Panc1 (cell line): ENCODE measurements around the gene KMO. TPM values are rescaled to one million over a fixed set of nuclear protein-coding genes. Genes with fewer than 3 reads are reported as not detected.

ENCODE experiments used
- ATAC-seq: fragments of 200-7000 bp; cut with Tn5 transposase; 2 replicates; pipeline ENCODE4 v1.9.1; 2020; ENCODE audit warnings: mild to moderate bottlenecking, moderate library complexity
- BruUV-seq: library from RNA; stranded (reverse); fragments of 400-500 nt; replicated peaks from 2 replicates; lab custom pipeline; 2021; lab: Mats Ljungman, UMichigan
- CTCF ChIA-PET: fragments of 300-600 bp; sonication (Branson Sonifier 250); formaldehyde crosslinking; loops from one replicate; lab custom pipeline; 2022; ENCODE audit warnings: antibody characterized with exemption; lab: Charles Lee
- POLR2A ChIA-PET: fragments of 300-600 bp; sonication (Branson Sonifier 250); formaldehyde crosslinking; loops from one replicate; lab custom pipeline; 2022; ENCODE audit warnings: antibody characterized with exemption; lab: Charles Lee
- DNase-seq: peaks from one replicate; pipeline ENCODE4 v3.0.0-alpha.2; 2010; ENCODE audit warnings: low read depth, low spot score
- H3K27ac ChIP-seq: 2 replicates; pipeline ENCODE4 v1.5.1; 2011; ENCODE audit warnings: mild to moderate bottlenecking, low read length, inconsistent platforms
- H3K27me3 ChIP-seq: fragments of 200-500 bp; sonication (Bioruptor generic); 2 replicates; pipeline ENCODE4 v1.6.0; 2014; ENCODE audit warnings: low read length, inconsistent platforms; ENCODE audit not compliant: control insufficient read depth, insufficient read depth
- H3K36me3 ChIP-seq: fragments of 200-500 bp; sonication (Bioruptor generic); 2 replicates; pipeline ENCODE4 v1.5.1; 2014; ENCODE audit warnings: inconsistent platforms, mild to moderate bottlenecking, low read length, moderate library complexity; ENCODE audit not compliant: control insufficient read depth, insufficient read depth
- H3K4me1 ChIP-seq: 2 replicates; pipeline ENCODE4 v1.5.1; 2011; ENCODE audit warnings: inconsistent platforms, mild to moderate bottlenecking, low read length, moderate library complexity; ENCODE audit not compliant: control insufficient read depth, insufficient read depth
- H3K4me3 ChIP-seq, 2 experiments: 2 replicates each; pipeline ENCODE4 v1.5.1; 2011 to 2012; ENCODE audit warnings: low read depth in 2 of 2, low read length in 2 of 2, mild to moderate bottlenecking in 2 of 2, inconsistent platforms in 1 of 2, moderate library complexity in 1 of 2
- H3K9me3 ChIP-seq: fragments of 200-500 bp; sonication (Bioruptor generic); 2 replicates; pipeline ENCODE4 v1.5.1; 2014; ENCODE audit warnings: low read depth, mild to moderate bottlenecking, inconsistent platforms, low read length, moderate library complexity; ENCODE audit not compliant: control insufficient read depth, insufficient read depth
- POLR2AphosphoS5 ChIP-seq: IDR thresholded peaks from 2 replicates; pipeline ENCODE4 v1.6.1; 2012; ENCODE audit warnings: mild to moderate bottlenecking, low read depth, low read length, moderate library complexity
- SIN3A ChIP-seq: IDR thresholded peaks from 2 replicates; pipeline ENCODE4 v1.6.1; 2012; ENCODE audit warnings: low read depth, mild to moderate bottlenecking, low read length, moderate library complexity, borderline replicate concordance; ENCODE audit not compliant: insufficient read depth
- TCF7L2 ChIP-seq: IDR thresholded peaks from 2 replicates; pipeline ENCODE4 v1.6.1; 2011; ENCODE audit warnings: mild to moderate bottlenecking, low read depth, low read length, inconsistent platforms
- in situ Hi-C: cut with HindIII; loops from 2 replicates; pipeline ENCODE4 v1.10.0; 2016; ENCODE audit warnings: low sequenced_read_pairs, low pct_unique_long_range_greater_than_20kb
- intact Hi-C: fragments of 100-400 bp; cut with micrococcal nuclease; formaldehyde crosslinking; loops from one replicate; pipeline ENCODE4 v1.10.0; 2022; ENCODE audit not compliant: unreplicated experiment
- total RNA-seq: library from RNA; stranded (reverse); gene quantifications from one replicate; pipeline ENCODE4 v1.2.1, GENCODE V29; 2021; ENCODE audit not compliant: unreplicated experiment
- TF ChIP-seq, protein P1 (sequence below): fragments of 450-650 bp; IDR thresholded peaks from 2 replicates; pipeline ENCODE4 v1.5.1; 2017; ENCODE audit warnings: mild to moderate bottlenecking
- TF ChIP-seq, protein P2 (sequence below), 2 experiments: IDR thresholded peaks; 2 replicates each; pipeline ENCODE4 v1.6.1; 2011 to 2012; ENCODE audit warnings: low read depth in 2 of 2, control low read depth in 1 of 2, low read length in 1 of 2, mild to moderate bottlenecking in 1 of 2, moderate library complexity in 1 of 2; ENCODE audit not compliant: insufficient read depth in 1 of 2

Gene KMO
- total RNA-seq, 1 experiment from 2014 or later, result 1.8 TPM

DNA sequence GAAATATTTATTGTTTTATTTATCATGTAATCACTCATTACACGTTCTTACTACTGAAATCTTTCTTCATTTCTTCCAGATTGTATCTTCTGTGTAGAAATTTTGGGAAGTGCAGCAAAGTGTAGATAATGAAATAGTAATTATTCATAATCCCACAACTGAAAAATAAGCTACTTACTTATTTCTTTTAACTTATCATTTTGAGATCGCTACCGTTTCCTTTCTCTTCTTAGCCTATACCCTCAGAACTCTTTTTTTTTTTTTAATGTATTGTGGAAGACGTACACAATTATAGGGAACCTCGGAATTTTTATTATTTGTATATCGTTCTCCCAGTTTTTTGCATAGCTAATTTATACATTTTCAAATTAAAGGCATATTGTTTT lies 12.1 kb upstream of the KMO start:
- in situ Hi-C loops (loop anchor here (10.0 kb wide), 1 partner anchor 95 kb away; no protein-coding TSS in a partner anchor), intact Hi-C loops (no loop called here)
- POLR2A ChIA-PET, result interaction anchor here (0.6 kb wide), 1 partner anchor 30 kb away, joined by 3 read pairs; no protein-coding TSS in a partner anchor
- peak overlapping the region; percentile 84 for H3K27ac ChIP-seq
- CTCF ChIA-PET, result interaction anchor here (0.6 to 0.9 kb wide), 3 partner anchors 67 to 346 kb away, joined by 3 read pairs; no protein-coding TSS in a partner anchor
- no peaks in the 10 kb centered on the region for H3K9me3 ChIP-seq
- no peaks in the 10 kb centered on the region for H3K27me3 ChIP-seq
- no TSS peak for BruUV-seq
- peaks cover 12% of the 10 kb centered on the region for H3K4me1 ChIP-seq
- peaks cover 3% of the 10 kb centered on the region for H3K36me3 ChIP-seq
- TF ChIP-seq, protein P1, sequence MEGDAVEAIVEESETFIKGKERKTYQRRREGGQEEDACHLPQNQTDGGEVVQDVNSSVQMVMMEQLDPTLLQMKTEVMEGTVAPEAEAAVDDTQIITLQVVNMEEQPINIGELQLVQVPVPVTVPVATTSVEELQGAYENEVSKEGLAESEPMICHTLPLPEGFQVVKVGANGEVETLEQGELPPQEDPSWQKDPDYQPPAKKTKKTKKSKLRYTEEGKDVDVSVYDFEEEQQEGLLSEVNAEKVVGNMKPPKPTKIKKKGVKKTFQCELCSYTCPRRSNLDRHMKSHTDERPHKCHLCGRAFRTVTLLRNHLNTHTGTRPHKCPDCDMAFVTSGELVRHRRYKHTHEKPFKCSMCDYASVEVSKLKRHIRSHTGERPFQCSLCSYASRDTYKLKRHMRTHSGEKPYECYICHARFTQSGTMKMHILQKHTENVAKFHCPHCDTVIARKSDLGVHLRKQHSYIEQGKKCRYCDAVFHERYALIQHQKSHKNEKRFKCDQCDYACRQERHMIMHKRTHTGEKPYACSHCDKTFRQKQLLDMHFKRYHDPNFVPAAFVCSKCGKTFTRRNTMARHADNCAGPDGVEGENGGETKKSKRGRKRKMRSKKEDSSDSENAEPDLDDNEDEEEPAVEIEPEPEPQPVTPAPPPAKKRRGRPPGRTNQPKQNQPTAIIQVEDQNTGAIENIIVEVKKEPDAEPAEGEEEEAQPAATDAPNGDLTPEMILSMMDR, result no peak
- TF ChIP-seq TCF7L2 (no peak), POLR2AphosphoS5 (no peak), SIN3A (no peak)
- TF ChIP-seq, protein P2, sequence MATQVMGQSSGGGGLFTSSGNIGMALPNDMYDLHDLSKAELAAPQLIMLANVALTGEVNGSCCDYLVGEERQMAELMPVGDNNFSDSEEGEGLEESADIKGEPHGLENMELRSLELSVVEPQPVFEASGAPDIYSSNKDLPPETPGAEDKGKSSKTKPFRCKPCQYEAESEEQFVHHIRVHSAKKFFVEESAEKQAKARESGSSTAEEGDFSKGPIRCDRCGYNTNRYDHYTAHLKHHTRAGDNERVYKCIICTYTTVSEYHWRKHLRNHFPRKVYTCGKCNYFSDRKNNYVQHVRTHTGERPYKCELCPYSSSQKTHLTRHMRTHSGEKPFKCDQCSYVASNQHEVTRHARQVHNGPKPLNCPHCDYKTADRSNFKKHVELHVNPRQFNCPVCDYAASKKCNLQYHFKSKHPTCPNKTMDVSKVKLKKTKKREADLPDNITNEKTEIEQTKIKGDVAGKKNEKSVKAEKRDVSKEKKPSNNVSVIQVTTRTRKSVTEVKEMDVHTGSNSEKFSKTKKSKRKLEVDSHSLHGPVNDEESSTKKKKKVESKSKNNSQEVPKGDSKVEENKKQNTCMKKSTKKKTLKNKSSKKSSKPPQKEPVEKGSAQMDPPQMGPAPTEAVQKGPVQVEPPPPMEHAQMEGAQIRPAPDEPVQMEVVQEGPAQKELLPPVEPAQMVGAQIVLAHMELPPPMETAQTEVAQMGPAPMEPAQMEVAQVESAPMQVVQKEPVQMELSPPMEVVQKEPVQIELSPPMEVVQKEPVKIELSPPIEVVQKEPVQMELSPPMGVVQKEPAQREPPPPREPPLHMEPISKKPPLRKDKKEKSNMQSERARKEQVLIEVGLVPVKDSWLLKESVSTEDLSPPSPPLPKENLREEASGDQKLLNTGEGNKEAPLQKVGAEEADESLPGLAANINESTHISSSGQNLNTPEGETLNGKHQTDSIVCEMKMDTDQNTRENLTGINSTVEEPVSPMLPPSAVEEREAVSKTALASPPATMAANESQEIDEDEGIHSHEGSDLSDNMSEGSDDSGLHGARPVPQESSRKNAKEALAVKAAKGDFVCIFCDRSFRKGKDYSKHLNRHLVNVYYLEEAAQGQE (IDR thresholded peaks at IDR 0.05; ENCODE audit: insufficient read depth in 1 of 2, low read depth in 2 of 2, low read length in 1 of 2), result no peak
- no peak for DNase-seq
- no peak for ATAC-seq
- H3K4me3 ChIP-seq, result peak overlapping the region; percentile 71 to 90

DNA sequence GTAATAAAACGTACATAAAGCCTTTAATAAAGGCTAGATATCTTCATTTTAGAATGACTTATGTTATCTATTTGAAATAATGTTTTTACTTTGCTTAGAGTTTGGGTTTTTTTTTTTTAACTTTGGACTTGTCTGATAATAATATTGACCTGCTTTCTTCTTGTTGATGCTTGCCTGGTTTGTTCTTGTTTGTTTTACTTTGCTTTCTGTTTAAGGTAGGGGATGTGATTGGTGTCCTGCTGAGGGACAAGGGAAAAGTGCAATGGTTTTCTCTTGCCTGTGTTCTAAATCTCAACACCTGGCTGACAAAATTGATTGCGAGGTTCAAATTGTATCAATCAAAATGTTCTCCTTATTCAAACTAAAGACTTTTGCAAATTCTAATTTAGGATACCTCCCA lies 10.5 kb upstream of the KMO start:
- ChIA-PET CTCF (no interaction called here), POLR2A (no interaction called here)
- in situ Hi-C loops, result loop anchor here (10.0 kb wide), 1 partner anchor 93 kb away; no protein-coding TSS in a partner anchor
- H3K36me3 ChIP-seq, result peaks cover 3% of the 10 kb centered on the region; the same call in 1 of the 2 replicates
- H3K27ac ChIP-seq, result no peak overlapping the region
- intact Hi-C loops, result no loop called here
- no peaks in the 10 kb centered on the region for H3K9me3 ChIP-seq
- TF ChIP-seq, protein P1, result no peak
- no peak for TF ChIP-seq SIN3A
- TF ChIP-seq POLR2AphosphoS5, result no peak
- no peak for TF ChIP-seq TCF7L2
- TF ChIP-seq, protein P2 (IDR thresholded peaks at IDR 0.05; ENCODE audit: insufficient read depth in 1 of 2, low read depth in 2 of 2, low read length in 1 of 2), result no peak
- no peak overlapping the region for H3K4me3 ChIP-seq
- no TSS peak for BruUV-seq
- peaks cover 12% of the 10 kb centered on the region for H3K4me1 ChIP-seq
- no peak for DNase-seq
- no peaks in the 10 kb centered on the region for H3K27me3 ChIP-seq
- no peak for ATAC-seq
